Transverse colon (tissue), 4 donors: Measurements from ENCODE around the gene KIF5B. TPM values are rescaled to one million over a fixed set of nuclear protein-coding genes. Genes with fewer than 3 reads are reported as not detected.
"Not testable (repeated sequence)": the region's sequence is repeated elsewhere in the genome, so short reads cannot be mapped to it uniquely, and the experiment has no call there.

ENCODE experiments used
- DNase-seq: peaks from one replicate; pipeline ENCODE4 v3.0.0-alpha.2; 2019
- H3K27ac ChIP-seq, 4 donors: fragments of 200-600 bp; sonication (generic); 2 replicates each; pipeline ENCODE4 v1.5.1; 2016 to 2018; ENCODE audit warnings: inconsistent platforms in 4 of 4
- H3K27me3 ChIP-seq: fragments of 200-600 bp; sonication (generic); 2 replicates; pipeline ENCODE4 v1.5.1; 2017; ENCODE audit warnings: inconsistent platforms
- H3K36me3 ChIP-seq, 4 donors: fragments of 200-600 bp; sonication (generic); 2 replicates each; pipeline ENCODE4 v1.5.1; 2017 to 2019; ENCODE audit warnings: inconsistent platforms in 4 of 4
- H3K4me1 ChIP-seq, 4 donors: fragments of 200-600 bp; sonication (generic); 2 replicates each; pipeline ENCODE4 v1.5.1; 2017 to 2020; ENCODE audit warnings: inconsistent platforms in 4 of 4
- H3K4me3 ChIP-seq, 4 donors: fragments of 200-600 bp; sonication (generic); 1 replicate in 1 of 4; 2 replicates in 3 of 4; pipeline versions ENCODE4 v1.5.1 to v1.6.1; 2017 to 2019; ENCODE audit warnings: inconsistent platforms in 4 of 4
- H3K9me3 ChIP-seq, 2 donors: fragments of 200-600 bp; sonication (generic); 2 replicates each; pipeline ENCODE4 v1.5.1; 2017 to 2019; ENCODE audit warnings: inconsistent platforms in 2 of 2
- EP300 ChIP-seq: sonication (generic); formaldehyde crosslinking; IDR thresholded peaks from one replicate; pipeline ENCODE4 v1.6.1; 2017; ENCODE audit warnings: antibody characterized with exemption, low read depth
- POLR2A ChIP-seq: fragments of 450-650 bp; IDR thresholded peaks from one replicate; pipeline ENCODE4 v1.6.1; 2016; ENCODE audit warnings: antibody characterized with exemption, mild to moderate bottlenecking, moderate library complexity
- POLR2AphosphoS5 ChIP-seq, 3 donors: sonication (generic); formaldehyde crosslinking; IDR thresholded peaks; one replicate each; pipeline ENCODE4 v1.6.1; 2016; ENCODE audit warnings: antibody characterized with exemption in 3 of 3
- WGBS, 2 donors: methylation state at CpG; one replicate each; pipeline ENCODE4 v1.1.5; 2018; ENCODE audit warnings: low coverage in 1 of 2; 5-methylcytosine and 5-hydroxymethylcytosine counted together
- in situ Hi-C, 4 donors: fragments of 200-750 bp; cut with MboI; loops; one replicate each; pipeline versions ENCODE4 v1.15.0 to v1.15.1; 2017; ENCODE audit warnings: low sequenced_read_pairs in 3 of 4, low pct_ligation_motif_present in 1 of 4, low pct_unique_long_range_greater_than_20kb in 1 of 4
- intact Hi-C: fragments of 100-400 bp; cut with DNase I; formaldehyde crosslinking; loops from one replicate; pipeline ENCODE4 v1.15.1; 2023; ENCODE audit warnings: low total_unique reads
- total RNA-seq, 4 donors: library from RNA; depleted of rRNA; stranded (reverse); fragments of >200 nt; gene quantifications; one replicate each; pipeline ENCODE4 v1.1.0, GENCODE V29; 2016
- TF ChIP-seq, protein P1 (sequence below), 5 experiments: fragments of 200-600 bp in 3 of 5; fragments of 450-650 bp in 2 of 5; sonication (generic) in 3 of 5; IDR thresholded peaks; 1 replicate in 2 of 5; 2 replicates in 3 of 5; pipeline ENCODE4 v1.5.1; 2016 to 2017; ENCODE audit warnings: antibody characterized with exemption in 5 of 5, inconsistent platforms in 3 of 5, mild to moderate bottlenecking in 2 of 5, moderate library complexity in 1 of 5

Gene KIF5B
- total RNA-seq, 4 donors from 2014 or later, result 77.1 to 166 (median 135) TPM

DNA sequence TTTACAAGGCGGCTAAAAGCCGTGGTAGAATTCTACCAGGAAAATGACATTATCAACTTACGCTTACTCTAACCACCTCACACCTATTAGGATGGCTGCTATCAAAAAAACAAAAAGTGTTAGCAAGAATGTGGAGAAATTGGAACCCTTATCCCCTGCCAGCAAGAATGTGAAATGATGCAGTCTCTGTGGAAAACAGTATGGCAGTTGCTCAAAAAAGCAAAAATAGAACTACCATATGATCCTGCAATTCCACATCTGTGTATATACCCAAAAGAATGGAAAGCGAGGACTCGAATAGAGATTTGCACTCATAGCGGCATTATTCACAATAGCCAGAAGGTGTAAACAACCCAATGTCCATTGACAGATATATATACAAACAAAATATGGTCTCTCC lies 61.3 kb downstream of the KIF5B start:
- H3K27ac ChIP-seq, result no peak overlapping the region
- H3K27me3 ChIP-seq, result no peaks in the 10 kb centered on the region
- no peaks in the 10 kb centered on the region for H3K36me3 ChIP-seq
- intact Hi-C loops, result no loop called here
- in situ Hi-C loops, result no loop called here
- H3K4me3 ChIP-seq, result no peak overlapping the region
- H3K9me3 ChIP-seq, result no peaks in the 10 kb centered on the region
- no peaks in the 10 kb centered on the region for H3K4me1 ChIP-seq
- TF ChIP-seq POLR2A (no peak), POLR2AphosphoS5 (IDR thresholded peaks at IDR 0.05) (no peak), EP300 (no peak)
- TF ChIP-seq, protein P1, sequence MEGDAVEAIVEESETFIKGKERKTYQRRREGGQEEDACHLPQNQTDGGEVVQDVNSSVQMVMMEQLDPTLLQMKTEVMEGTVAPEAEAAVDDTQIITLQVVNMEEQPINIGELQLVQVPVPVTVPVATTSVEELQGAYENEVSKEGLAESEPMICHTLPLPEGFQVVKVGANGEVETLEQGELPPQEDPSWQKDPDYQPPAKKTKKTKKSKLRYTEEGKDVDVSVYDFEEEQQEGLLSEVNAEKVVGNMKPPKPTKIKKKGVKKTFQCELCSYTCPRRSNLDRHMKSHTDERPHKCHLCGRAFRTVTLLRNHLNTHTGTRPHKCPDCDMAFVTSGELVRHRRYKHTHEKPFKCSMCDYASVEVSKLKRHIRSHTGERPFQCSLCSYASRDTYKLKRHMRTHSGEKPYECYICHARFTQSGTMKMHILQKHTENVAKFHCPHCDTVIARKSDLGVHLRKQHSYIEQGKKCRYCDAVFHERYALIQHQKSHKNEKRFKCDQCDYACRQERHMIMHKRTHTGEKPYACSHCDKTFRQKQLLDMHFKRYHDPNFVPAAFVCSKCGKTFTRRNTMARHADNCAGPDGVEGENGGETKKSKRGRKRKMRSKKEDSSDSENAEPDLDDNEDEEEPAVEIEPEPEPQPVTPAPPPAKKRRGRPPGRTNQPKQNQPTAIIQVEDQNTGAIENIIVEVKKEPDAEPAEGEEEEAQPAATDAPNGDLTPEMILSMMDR (IDR thresholded peaks at IDR 0.05), result no peak
- no peak for DNase-seq
- 74 to 81% methylated on average over 6 of the region's 6 CpGs for WGBS, 2 donors

DNA sequence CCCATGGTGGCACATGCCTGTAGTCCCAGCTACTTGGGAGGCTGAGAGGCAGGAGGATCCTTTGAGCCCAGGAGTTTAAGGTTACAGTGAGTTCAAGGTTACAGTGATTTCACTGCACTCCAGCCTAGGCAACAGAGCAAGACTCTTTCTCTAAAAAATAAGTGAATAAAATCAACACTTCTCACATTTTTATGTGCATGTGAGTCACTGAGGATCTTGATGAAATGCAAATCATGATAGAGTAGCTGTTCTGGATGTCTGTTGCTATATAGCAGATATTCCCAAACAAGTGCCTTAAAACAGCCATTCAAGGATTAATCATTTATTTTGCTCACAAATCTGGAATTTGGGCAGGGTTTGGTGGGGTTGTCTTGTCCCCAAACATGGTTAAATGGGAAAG lies 65.3 kb downstream of the KIF5B start:
- H3K4me1 ChIP-seq, result no peaks in the 10 kb centered on the region
- no peak for DNase-seq
- intact Hi-C loops, result no loop called here
- H3K36me3 ChIP-seq, result no peaks in the 10 kb centered on the region
- in situ Hi-C loops, result no loop called here
- no peaks in the 10 kb centered on the region for H3K27me3 ChIP-seq
- TF ChIP-seq, protein P1 (IDR thresholded peaks at IDR 0.05), result no peak
- TF ChIP-seq EP300, result no peak
- TF ChIP-seq POLR2A, result no peak
- TF ChIP-seq POLR2AphosphoS5 (IDR thresholded peaks at IDR 0.05), result no peak
- no peak overlapping the region for H3K4me3 ChIP-seq
- no peaks in the 10 kb centered on the region for H3K9me3 ChIP-seq
- H3K27ac ChIP-seq, result no peak overlapping the region

DNA sequence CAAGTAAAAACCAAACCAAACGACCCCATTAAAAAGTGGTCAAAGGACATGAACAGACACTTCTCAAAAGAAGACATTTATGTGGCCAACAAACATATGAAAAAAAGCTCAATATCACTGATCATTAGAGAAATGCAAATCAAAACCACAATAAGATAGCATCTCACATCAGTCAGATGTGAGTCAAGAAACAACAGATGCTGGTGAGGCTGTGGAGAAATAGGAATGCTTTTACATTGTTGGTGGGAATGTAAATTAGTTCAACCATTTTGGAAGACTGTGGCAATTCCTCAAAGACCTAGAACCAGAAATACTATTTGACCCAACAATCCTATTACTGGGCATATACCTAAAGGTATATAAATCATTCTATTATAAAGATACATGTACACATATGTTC lies 68.4 kb downstream of the KIF5B start:
- H3K36me3 ChIP-seq, DNase-seq, H3K9me3 ChIP-seq, H3K4me3 ChIP-seq, H3K27ac ChIP-seq, H3K4me1 ChIP-seq, H3K27me3 ChIP-seq, intact Hi-C loops, in situ Hi-C loops: not testable (repeated sequence)
- WGBS, 2 donors, result 38 to 68% methylated on average over 1 of the region's 1 CpG

DNA sequence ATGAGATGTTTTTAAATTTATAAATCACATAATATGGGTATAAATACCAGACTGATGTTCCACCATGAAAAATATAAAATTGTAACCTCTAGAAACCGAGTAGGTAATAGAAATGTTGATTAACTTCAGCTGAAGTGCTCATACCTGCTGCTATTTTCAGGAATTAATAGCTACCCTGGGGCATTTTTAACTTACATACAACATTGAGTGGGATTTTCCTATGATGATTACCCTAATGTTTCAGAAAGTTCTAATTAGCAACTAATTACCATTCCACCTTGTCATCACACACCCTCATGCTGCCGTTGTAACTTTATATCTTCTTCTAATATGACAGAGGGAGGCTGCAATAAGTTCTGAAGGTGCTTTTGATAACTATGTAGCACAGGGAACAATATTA lies 74.1 kb downstream of the KIF5B start:
- DNase-seq, result no peak
- TF ChIP-seq POLR2AphosphoS5 (IDR thresholded peaks at IDR 0.05) (no peak), POLR2A (no peak), EP300 (no peak)
- TF ChIP-seq, protein P1 (IDR thresholded peaks at IDR 0.05), result no peak
- in situ Hi-C loops, result no loop called here
- Histone ChIP-seq H3K4me3 (no peak overlapping the region), H3K9me3 (no peaks in the 10 kb centered on the region), H3K27ac (no peak overlapping the region), H3K36me3 (no peaks in the 10 kb centered on the region), H3K4me1 (peaks cover 0 to 8% (median 0%) of the 10 kb centered on the region in 4 donors), H3K27me3 (no peaks in the 10 kb centered on the region)
- WGBS, 2 donors, result 64 to 75% methylated on average over 2 of the region's 2 CpGs
- intact Hi-C loops, result no loop called here

DNA sequence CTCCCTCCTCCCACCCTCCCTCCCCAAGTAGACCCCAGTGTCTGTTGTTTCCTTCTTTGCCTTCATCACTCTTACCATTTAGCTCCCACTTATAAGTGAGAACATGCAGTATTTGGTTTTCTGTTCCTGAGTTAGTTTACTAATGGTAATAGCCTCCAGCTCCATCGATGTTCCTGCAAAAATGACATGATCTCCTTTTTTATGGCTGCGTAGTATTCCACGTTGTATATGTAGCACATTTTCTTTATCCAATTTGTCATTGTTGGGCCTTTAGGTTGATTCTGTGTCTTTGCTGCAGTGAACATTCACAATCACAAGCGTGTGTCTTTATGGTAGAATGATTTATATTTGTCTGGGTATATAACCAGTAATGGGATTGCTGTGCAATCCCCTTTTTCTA lies 75.8 kb downstream of the KIF5B start:
- no peaks in the 10 kb centered on the region for H3K27me3 ChIP-seq
- intact Hi-C loops, result no loop called here
- H3K9me3 ChIP-seq, result no peaks in the 10 kb centered on the region
- DNase-seq, result no peak
- in situ Hi-C loops, result no loop called here
- no peak overlapping the region for H3K27ac ChIP-seq
- WGBS, 2 donors, result 85 to 94% methylated on average over 4 of the region's 4 CpGs
- no peak overlapping the region for H3K4me3 ChIP-seq
- H3K36me3 ChIP-seq, result no peaks in the 10 kb centered on the region
- peaks cover 0 to 8% (median 0%) of the 10 kb centered on the region in 4 donors for H3K4me1 ChIP-seq
- no peak for TF ChIP-seq POLR2AphosphoS5 (IDR thresholded peaks at IDR 0.05)
- TF ChIP-seq POLR2A, result no peak
- TF ChIP-seq, protein P1 (IDR thresholded peaks at IDR 0.05), result no peak
- TF ChIP-seq EP300, result no peak

DNA sequence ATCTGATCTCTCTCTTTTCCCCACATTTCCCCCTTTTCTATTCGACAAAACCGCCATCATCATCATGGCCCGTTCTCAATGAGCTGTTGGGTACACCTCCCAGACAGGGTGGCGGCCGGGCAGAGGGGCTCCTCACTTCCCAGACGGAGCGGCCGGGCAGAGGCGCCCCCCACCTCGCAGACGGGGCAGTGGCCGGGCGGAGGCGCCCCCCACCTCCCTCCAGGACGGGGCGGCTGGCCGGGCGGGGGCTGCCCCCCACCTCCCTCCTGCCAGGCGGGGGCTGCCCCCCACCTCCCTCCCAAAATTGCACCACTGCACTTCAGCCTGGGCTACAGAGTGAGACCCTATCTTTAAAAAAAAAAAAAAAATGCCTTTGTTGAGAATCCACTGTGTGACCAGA lies 77.2 kb downstream of the KIF5B start:
- intact Hi-C loops, in situ Hi-C loops: not testable (repeated sequence)
- WGBS, 2 donors, result 96% methylated on average over 19 of the region's 19 CpGs; no CpG with 5 or more reads in 1 of the 2 donors

More for the DNA sequence above, 77.2 kb downstream of the KIF5B start:
- not testable (repeated sequence) for H3K4me3 ChIP-seq, H3K36me3 ChIP-seq, H3K9me3 ChIP-seq, H3K4me1 ChIP-seq, DNase-seq, H3K27ac ChIP-seq, H3K27me3 ChIP-seq
